ENCODE results near the gene SENP6. TPM values are rescaled to one million over a fixed set of nuclear protein-coding genes. Genes with fewer than 3 reads are reported as not detected.
"Not testable (repeated sequence)": the region's sequence is repeated elsewhere in the genome, so short reads cannot be mapped to it uniquely, and the experiment has no call there.

Gene SENP6
- total RNA-seq, 6 experiments from 2014 or later, result 52.0 to 63.1 (median 57.4) TPM

DNA sequence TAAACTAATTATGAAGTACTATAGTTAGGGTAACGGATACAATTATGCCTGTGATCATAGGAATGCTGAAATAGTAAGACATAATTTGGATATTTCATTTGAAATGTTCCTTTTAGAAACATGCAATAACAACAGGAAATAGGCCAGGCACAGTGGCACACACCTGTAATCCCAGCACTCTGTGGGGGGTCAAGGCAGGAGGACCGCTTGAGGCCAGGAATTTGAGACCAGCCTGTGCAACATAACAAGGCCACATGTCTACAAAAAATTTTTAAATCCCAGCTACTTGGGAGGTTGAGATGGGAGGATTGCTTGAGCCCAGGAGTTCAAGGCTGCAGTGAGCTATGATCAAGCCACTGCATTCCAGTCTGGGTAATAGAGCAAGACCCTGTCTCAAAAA lies 121.7 kb downstream of the SENP6 start:
- Mint-ChIP-seq H3K27me3 (ENCODE audit: insufficient read depth) (no peaks in the 10 kb centered on the region; the same call in 1 of the 2 replicates), H3K27ac (no peak overlapping the region), H3K36me3 (ENCODE audit: low read depth) (no peaks in the 10 kb centered on the region), H3K4me1 (ENCODE audit: low read depth) (no peaks in the 10 kb centered on the region), H3K9me3 (no peaks in the 10 kb centered on the region), H3K4me3 (no peak overlapping the region)
- TF ChIP-seq, protein P1, sequence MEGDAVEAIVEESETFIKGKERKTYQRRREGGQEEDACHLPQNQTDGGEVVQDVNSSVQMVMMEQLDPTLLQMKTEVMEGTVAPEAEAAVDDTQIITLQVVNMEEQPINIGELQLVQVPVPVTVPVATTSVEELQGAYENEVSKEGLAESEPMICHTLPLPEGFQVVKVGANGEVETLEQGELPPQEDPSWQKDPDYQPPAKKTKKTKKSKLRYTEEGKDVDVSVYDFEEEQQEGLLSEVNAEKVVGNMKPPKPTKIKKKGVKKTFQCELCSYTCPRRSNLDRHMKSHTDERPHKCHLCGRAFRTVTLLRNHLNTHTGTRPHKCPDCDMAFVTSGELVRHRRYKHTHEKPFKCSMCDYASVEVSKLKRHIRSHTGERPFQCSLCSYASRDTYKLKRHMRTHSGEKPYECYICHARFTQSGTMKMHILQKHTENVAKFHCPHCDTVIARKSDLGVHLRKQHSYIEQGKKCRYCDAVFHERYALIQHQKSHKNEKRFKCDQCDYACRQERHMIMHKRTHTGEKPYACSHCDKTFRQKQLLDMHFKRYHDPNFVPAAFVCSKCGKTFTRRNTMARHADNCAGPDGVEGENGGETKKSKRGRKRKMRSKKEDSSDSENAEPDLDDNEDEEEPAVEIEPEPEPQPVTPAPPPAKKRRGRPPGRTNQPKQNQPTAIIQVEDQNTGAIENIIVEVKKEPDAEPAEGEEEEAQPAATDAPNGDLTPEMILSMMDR (IDR thresholded peaks at IDR 0.05), result no peak
- DNase-seq, result no peak

DNA sequence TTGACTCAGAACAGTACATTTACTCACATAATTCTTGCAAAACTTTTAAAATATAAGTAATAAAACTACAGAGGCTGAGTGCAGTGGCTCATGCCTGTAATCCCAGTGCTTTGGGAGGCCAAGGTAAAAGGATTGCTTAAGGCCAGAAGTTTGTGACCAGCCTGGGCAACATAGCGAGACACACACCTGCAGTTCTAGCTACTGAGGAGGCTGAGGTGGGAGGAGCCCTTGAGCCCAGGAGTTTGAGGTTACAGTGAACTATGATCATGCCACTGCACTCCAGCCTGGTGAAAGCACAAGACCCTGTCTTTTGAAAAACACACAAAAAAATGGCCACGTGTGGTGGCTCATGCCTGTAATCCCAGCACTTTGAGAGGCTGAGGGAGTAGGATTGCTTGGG lies 125.5 kb downstream of the SENP6 start:
- Mint-ChIP-seq H3K36me3 (ENCODE audit: low read depth) (no peaks in the 10 kb centered on the region), H3K4me1 (ENCODE audit: low read depth) (no peaks in the 10 kb centered on the region), H3K27ac (no peak overlapping the region), H3K4me3 (no peak overlapping the region), H3K9me3 (no peaks in the 10 kb centered on the region), H3K27me3 (ENCODE audit: insufficient read depth) (no peaks in the 10 kb centered on the region; the same call in 1 of the 2 replicates)
- no peak for DNase-seq
- TF ChIP-seq, protein P1 (IDR thresholded peaks at IDR 0.05), result no peak

DNA sequence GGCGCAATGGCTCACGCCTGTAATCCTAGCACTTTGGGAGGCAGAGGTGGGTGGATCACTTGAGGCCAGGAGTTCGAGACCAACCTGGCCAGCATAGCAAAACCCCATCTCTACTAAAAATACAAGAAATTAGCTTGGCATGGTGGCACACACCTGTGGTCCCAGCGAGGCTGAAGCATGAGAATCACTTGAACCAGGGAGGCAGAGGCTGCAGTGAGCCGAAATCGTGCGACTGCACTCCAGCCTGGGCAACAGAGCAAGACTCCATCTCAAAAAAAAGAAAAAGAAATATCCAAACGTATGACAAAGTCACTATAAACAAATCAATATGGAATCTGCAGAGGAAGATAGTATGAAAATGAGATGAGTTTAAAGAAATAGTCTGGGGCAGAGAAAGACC lies 129.3 kb downstream of the SENP6 start:
- not testable (repeated sequence) for H3K9me3 Mint-ChIP-seq; H3K27me3 Mint-ChIP-seq (ENCODE audit: insufficient read depth); H3K4me1 Mint-ChIP-seq (ENCODE audit: low read depth); H3K27ac Mint-ChIP-seq; DNase-seq; H3K36me3 Mint-ChIP-seq (ENCODE audit: low read depth); H3K4me3 Mint-ChIP-seq

DNA sequence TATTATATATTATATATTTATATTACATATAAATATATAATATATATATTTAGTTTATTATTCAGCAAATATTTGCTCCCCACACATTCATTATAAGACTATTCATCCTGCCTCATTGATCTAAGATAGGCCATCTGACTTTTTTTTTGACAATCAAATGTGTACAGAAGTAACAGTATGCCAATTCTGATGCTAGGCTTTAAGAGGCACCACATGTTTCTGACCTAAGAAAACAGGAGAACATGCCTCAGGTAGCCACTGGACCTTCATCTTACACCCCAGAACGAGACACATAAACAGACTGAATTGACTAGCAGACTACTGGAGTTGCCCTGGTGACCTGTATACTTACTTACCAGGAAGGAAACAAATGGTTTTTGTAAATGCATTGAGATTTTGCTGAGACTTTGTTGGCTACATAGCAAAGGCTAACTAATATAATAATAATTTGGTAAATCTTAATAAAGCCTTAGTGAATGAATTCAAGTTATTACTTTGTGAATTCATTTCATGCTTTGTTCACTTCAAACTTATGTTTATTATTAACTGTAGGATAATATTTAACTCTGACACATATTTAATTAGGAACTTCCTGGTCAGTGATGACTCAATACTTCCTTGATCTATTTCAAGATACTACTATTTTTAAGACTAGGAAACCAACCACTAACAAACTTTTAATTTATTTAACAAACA lies 134.0 kb downstream of the SENP6 start:
- peak overlapping the region; percentile 84 for H3K27ac Mint-ChIP-seq
- no peaks in the 10 kb centered on the region for H3K27me3 Mint-ChIP-seq (ENCODE audit: insufficient read depth)
- no peak overlapping the region for H3K4me3 Mint-ChIP-seq
- H3K9me3 Mint-ChIP-seq, result no peaks in the 10 kb centered on the region
- peak; percentile 29 for DNase-seq
- H3K4me1 Mint-ChIP-seq (ENCODE audit: low read depth), result peaks cover 9% of the 10 kb centered on the region
- H3K36me3 Mint-ChIP-seq (ENCODE audit: low read depth), result no peaks in the 10 kb centered on the region
- TF ChIP-seq, protein P1 (IDR thresholded peaks at IDR 0.05), result no peak

- TF ChIP-seq, protein P1 (IDR thresholded peaks at IDR 0.05), result no peak
- H3K4me1 Mint-ChIP-seq (ENCODE audit: low read depth), result peaks cover 14% of the 10 kb centered on the region
- H3K4me3 Mint-ChIP-seq, result no peak overlapping the region
- no peaks in the 10 kb centered on the region for H3K9me3 Mint-ChIP-seq
- no peak overlapping the region for H3K27ac Mint-ChIP-seq
- peaks cover 2% of the 10 kb centered on the region; the same call in 1 of the 2 replicates for H3K27me3 Mint-ChIP-seq (ENCODE audit: insufficient read depth)
- no peak for DNase-seq
- H3K36me3 Mint-ChIP-seq (ENCODE audit: low read depth), result no peaks in the 10 kb centered on the region
Observed at GRCh38 chr6:75743971-75744370, 142.3 kb downstream of the SENP6 start.

- TF ChIP-seq, protein P1 (IDR thresholded peaks at IDR 0.05), result no peak
- Mint-ChIP-seq H3K27me3 (ENCODE audit: insufficient read depth) (peaks cover 2% of the 10 kb centered on the region; the same call in 1 of the 2 replicates), H3K27ac (no peak overlapping the region), H3K36me3 (ENCODE audit: low read depth) (no peaks in the 10 kb centered on the region), H3K4me1 (ENCODE audit: low read depth) (peaks cover 20% of the 10 kb centered on the region), H3K4me3 (no peak overlapping the region), H3K9me3 (no peaks in the 10 kb centered on the region)
- DNase-seq, result no peak
Observed at GRCh38 chr6:75745404-75745803, 143.7 kb downstream of the SENP6 start.
